ENCODE data around the gene NEDD1.

The NEDD1 gene

GRCh38 chr12:97003276-97003675 is 96.2 kb downstream of the NEDD1 start:
- H3K4me3 Mint-ChIP-seq: no peak overlapping the region
- H3K36me3 Mint-ChIP-seq: no peaks in the 10 kb centered on the region

More at GRCh38 chr12:97003276-97003675, 96.2 kb downstream of the NEDD1 start:
- DNase-seq (no peak), ATAC-seq (replicated peaks) (no peak)
- Mint-ChIP-seq H3K27me3 (peaks cover 20 to 21% of the 10 kb centered on the region in 2 donors), H3K4me1 (no peaks in the 10 kb centered on the region), H3K27ac (no peak overlapping the region), H3K9me3 (no peaks in the 10 kb centered on the region)
